Osteoblast (primary cell): Measurements from ENCODE around the gene ARL4D. TPM values are rescaled to one million over a fixed set of nuclear protein-coding genes. Genes with fewer than 3 reads are reported as not detected.

ENCODE experiments used
- DNase-seq: peaks from one replicate; pipeline ENCODE4 v3.0.0; 2011; ENCODE audit warnings: low spot score, mixed read lengths; ENCODE audit not compliant: insufficient read length; ENCODE audit errors: missing footprints
- H2AFZ ChIP-seq: 2 replicates; pipeline ENCODE4 v1.6.0; 2011; ENCODE audit warnings: mild to moderate bottlenecking, low read length
- H3K27ac ChIP-seq: 2 replicates; pipeline ENCODE4 v1.5.1; 2011; ENCODE audit warnings: mild to moderate bottlenecking, low read depth, low read length, moderate library complexity
- H3K27me3 ChIP-seq: 2 replicates; pipeline ENCODE4 v1.6.0; 2012; ENCODE audit warnings: mild to moderate bottlenecking, control low read depth, inconsistent platforms, low read length, moderate library complexity; ENCODE audit not compliant: insufficient read depth
- H3K36me3 ChIP-seq: 2 replicates; pipeline ENCODE4 v1.5.1; 2011; ENCODE audit warnings: mild to moderate bottlenecking, low read length, control low read depth, moderate library complexity; ENCODE audit not compliant: insufficient read depth
- H3K4me1 ChIP-seq: 2 replicates; pipeline ENCODE4 v1.5.1; 2011; ENCODE audit warnings: mild to moderate bottlenecking, low read length, control low read depth, moderate library complexity; ENCODE audit not compliant: insufficient read depth
- H3K4me2 ChIP-seq: 2 replicates; pipeline ENCODE4 v1.6.0; 2011; ENCODE audit warnings: mild to moderate bottlenecking, low read length; ENCODE audit not compliant: insufficient read depth
- H3K4me3 ChIP-seq: fragments of 200-600 bp; sonication (generic); 3 replicates; pipeline ENCODE4 v1.5.1; 2012; ENCODE audit warnings: mild to moderate bottlenecking, low read length, inconsistent platforms; ENCODE audit not compliant: insufficient read depth
- H3K79me2 ChIP-seq: 2 replicates; pipeline ENCODE4 v1.6.0; 2012; ENCODE audit warnings: mild to moderate bottlenecking, low read length, control low read depth, inconsistent platforms; ENCODE audit not compliant: insufficient read depth
- H3K9me3 ChIP-seq: 2 replicates; pipeline ENCODE4 v1.5.1; 2011; ENCODE audit warnings: low read depth, low read length, control low read depth
- H4K20me1 ChIP-seq: 2 replicates; pipeline ENCODE4 v1.6.0; 2012; ENCODE audit warnings: mild to moderate bottlenecking, low read length, control low read depth; ENCODE audit not compliant: insufficient read depth
- CTCF ChIP-seq: IDR thresholded peaks from 2 replicates; pipeline ENCODE4 v1.5.1; 2011; ENCODE audit warnings: mild to moderate bottlenecking, low read depth, low read length, moderate library complexity; ENCODE audit errors: extremely low read depth
- total RNA-seq: library from RNA; depleted of rRNA; stranded (reverse); fragments of >200 nt; gene quantifications from 2 replicates; pipeline ENCODE4 v1.2.3, GENCODE V29; 2012

Gene ARL4D
- total RNA-seq, 1 donor: 18.8 TPM

GRCh38 chr17:43366891-43367736, 31.7 kb upstream of the ARL4D start:
- Histone ChIP-seq H3K4me2 (peak overlapping the region; percentile 82), H3K27ac (peak overlapping the region; percentile 100), H3K4me1 (peaks cover 22% of the 10 kb centered on the region), H3K27me3 (no peaks in the 10 kb centered on the region), H3K9me3 (no peaks in the 10 kb centered on the region), H2AFZ (no peak overlapping the region), H3K79me2 (no peaks in the 10 kb centered on the region), H3K4me3 (peak overlapping the region; percentile 52), H4K20me1 (no peaks in the 10 kb centered on the region), H3K36me3 (no peaks in the 10 kb centered on the region)
- TF ChIP-seq CTCF: no peak
- no peak for DNase-seq

GRCh38 chr17:43367737-43368242, 31.0 kb upstream of the ARL4D start:
- no peak for TF ChIP-seq CTCF
- H3K27me3 ChIP-seq: no peaks in the 10 kb centered on the region
- H2AFZ ChIP-seq: peak overlapping the region; percentile 74
- H3K79me2 ChIP-seq: no peaks in the 10 kb centered on the region
- no peaks in the 10 kb centered on the region for H3K36me3 ChIP-seq
- H3K4me1 ChIP-seq: peaks cover 20% of the 10 kb centered on the region
- peak overlapping the region; percentile 82 for H3K4me2 ChIP-seq
- H3K27ac ChIP-seq: peak overlapping the region; percentile 100
- peak overlapping the region; percentile 72 for H3K4me3 ChIP-seq
- H3K9me3 ChIP-seq: no peaks in the 10 kb centered on the region
- H4K20me1 ChIP-seq: no peaks in the 10 kb centered on the region
- peak; percentile 82 for DNase-seq

GRCh38 chr17:43368740-43369506, 29.9 kb upstream of the ARL4D start:
- peak; percentile 92 for DNase-seq
- no peaks in the 10 kb centered on the region for H3K9me3 ChIP-seq
- no peaks in the 10 kb centered on the region for H3K27me3 ChIP-seq
- peak overlapping the region; percentile 100 for H3K27ac ChIP-seq
- TF ChIP-seq CTCF: no peak
- no peaks in the 10 kb centered on the region for H3K36me3 ChIP-seq
- peak overlapping the region; percentile 72 for H3K4me3 ChIP-seq
- H3K4me2 ChIP-seq: peak overlapping the region; percentile 82
- peaks cover 20% of the 10 kb centered on the region for H3K4me1 ChIP-seq
- peak overlapping the region; percentile 89 for H2AFZ ChIP-seq
- H3K79me2 ChIP-seq: no peaks in the 10 kb centered on the region
- no peaks in the 10 kb centered on the region for H4K20me1 ChIP-seq

- Histone ChIP-seq H3K79me2 (no peaks in the 10 kb centered on the region), H3K4me2 (peak overlapping the region; percentile 82), H3K36me3 (no peaks in the 10 kb centered on the region), H3K4me1 (peaks cover 20% of the 10 kb centered on the region), H3K9me3 (no peaks in the 10 kb centered on the region), H2AFZ (no peak overlapping the region), H3K4me3 (peak overlapping the region; percentile 72), H3K27ac (peak overlapping the region; percentile 100), H3K27me3 (no peaks in the 10 kb centered on the region), H4K20me1 (no peaks in the 10 kb centered on the region)
- no peak for TF ChIP-seq CTCF
- no peak for DNase-seq
Observed at GRCh38 chr17:43369986-43370385, 28.8 kb upstream of the ARL4D start.
